ENCODE measurements around the gene BRIX1. TPM values are rescaled to one million over a fixed set of nuclear protein-coding genes. Genes with fewer than 3 reads are reported as not detected.

The BRIX1 gene
- total RNA-seq, 4 donors from 2014 or later, result 13.4 to 23.7 (median 20.3) TPM

GRCh38 chr5:34924462-34924765 lies 8.9 kb downstream of the BRIX1 start:
- DNase-seq (ENCODE audit: low spot score in 2 of 2), result no peak
- intact Hi-C loops (cut with DNase I; ENCODE audit: low total_unique reads), result no loop called here
- TF ChIP-seq, protein P1, sequence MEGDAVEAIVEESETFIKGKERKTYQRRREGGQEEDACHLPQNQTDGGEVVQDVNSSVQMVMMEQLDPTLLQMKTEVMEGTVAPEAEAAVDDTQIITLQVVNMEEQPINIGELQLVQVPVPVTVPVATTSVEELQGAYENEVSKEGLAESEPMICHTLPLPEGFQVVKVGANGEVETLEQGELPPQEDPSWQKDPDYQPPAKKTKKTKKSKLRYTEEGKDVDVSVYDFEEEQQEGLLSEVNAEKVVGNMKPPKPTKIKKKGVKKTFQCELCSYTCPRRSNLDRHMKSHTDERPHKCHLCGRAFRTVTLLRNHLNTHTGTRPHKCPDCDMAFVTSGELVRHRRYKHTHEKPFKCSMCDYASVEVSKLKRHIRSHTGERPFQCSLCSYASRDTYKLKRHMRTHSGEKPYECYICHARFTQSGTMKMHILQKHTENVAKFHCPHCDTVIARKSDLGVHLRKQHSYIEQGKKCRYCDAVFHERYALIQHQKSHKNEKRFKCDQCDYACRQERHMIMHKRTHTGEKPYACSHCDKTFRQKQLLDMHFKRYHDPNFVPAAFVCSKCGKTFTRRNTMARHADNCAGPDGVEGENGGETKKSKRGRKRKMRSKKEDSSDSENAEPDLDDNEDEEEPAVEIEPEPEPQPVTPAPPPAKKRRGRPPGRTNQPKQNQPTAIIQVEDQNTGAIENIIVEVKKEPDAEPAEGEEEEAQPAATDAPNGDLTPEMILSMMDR (IDR thresholded peaks at IDR 0.05), result no peak
- no peak for TF ChIP-seq POLR2A (IDR thresholded peaks at IDR 0.05)
- H3K4me3 ChIP-seq (ENCODE audit: low read depth, poor library complexity, severe bottlenecking), result no peak overlapping the region

- no peak for DNase-seq (ENCODE audit: low spot score in 2 of 2)
- 84 to 97% methylated on average over 3 of the region's 3 CpGs for WGBS, 2 donors
- no peak overlapping the region for H3K4me3 ChIP-seq (ENCODE audit: low read depth, poor library complexity, severe bottlenecking)
- intact Hi-C loops (cut with DNase I; ENCODE audit: low total_unique reads), result no loop called here
- no peak for TF ChIP-seq POLR2A (IDR thresholded peaks at IDR 0.05)
- TF ChIP-seq, protein P1 (IDR thresholded peaks at IDR 0.05), result no peak
Observed at GRCh38 chr5:34926318-34926888, 10.9 kb downstream of the BRIX1 start.

- DNase-seq (ENCODE audit: low spot score in 2 of 2), result no peak
- no peak for TF ChIP-seq POLR2A (IDR thresholded peaks at IDR 0.05)
- TF ChIP-seq, protein P1 (IDR thresholded peaks at IDR 0.05), result no peak
- 88 to 95% methylated on average over 5 of the region's 5 CpGs for WGBS, 2 donors
- H3K4me3 ChIP-seq (ENCODE audit: low read depth, poor library complexity, severe bottlenecking), result no peak overlapping the region
- intact Hi-C loops (cut with DNase I; ENCODE audit: low total_unique reads), result no loop called here
Observed at GRCh38 chr5:34927785-34928184, 12.3 kb downstream of the BRIX1 start.

DNA sequence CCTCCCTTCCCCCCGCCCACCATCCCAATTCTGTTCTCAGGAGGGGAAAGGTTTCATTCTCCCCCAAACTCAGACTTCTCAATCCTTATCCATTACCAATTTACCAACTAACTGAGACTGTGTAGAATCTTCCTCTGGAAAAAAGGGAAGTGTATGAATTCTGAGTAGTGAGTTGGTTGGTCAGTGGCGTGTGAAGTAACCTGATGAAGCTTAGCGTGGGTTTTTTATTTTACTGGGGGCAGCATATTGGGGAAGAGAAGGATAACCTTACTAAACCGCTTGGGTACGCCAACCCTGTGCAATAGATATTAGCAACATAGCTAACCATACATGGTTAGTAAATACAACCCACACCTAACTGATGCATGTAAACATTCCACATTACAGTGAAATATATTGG lies 12.8 kb downstream of the BRIX1 start:
- intact Hi-C loops (cut with DNase I; ENCODE audit: low total_unique reads), result no loop called here

GRCh38 chr5:34929134-34929719 lies 13.7 kb downstream of the BRIX1 start, which contains the start of gene DNAJC21:
TSS of gene DNAJC21 (plus strand) at chr5:34929559. CDS start at chr5:34929820, 261 bp downstream.
- H3K4me3 ChIP-seq (ENCODE audit: low read depth, poor library complexity, severe bottlenecking), result peak within 1 kb of the TSS; percentile 92
- TF ChIP-seq POLR2A (IDR thresholded peaks at IDR 0.05), result no peak
- TF ChIP-seq, protein P1 (IDR thresholded peaks at IDR 0.05), result no peak
- DNase-seq (ENCODE audit: low spot score in 2 of 2), result peak; percentile 96 to 99
- intact Hi-C loops (cut with DNase I; ENCODE audit: low total_unique reads), result no loop called here
- WGBS, 2 donors, result 0 to 2% methylated on average over 37 to 55 of the region's 63 CpGs

More for the DNA sequence above, 12.8 kb downstream of the BRIX1 start:
- no peak for TF ChIP-seq POLR2A (IDR thresholded peaks at IDR 0.05)
- TF ChIP-seq, protein P1 (IDR thresholded peaks at IDR 0.05), result no peak
- WGBS, 2 donors, result 90 to 92% methylated on average over 5 of the region's 5 CpGs
- no peak overlapping the region for H3K4me3 ChIP-seq (ENCODE audit: low read depth, poor library complexity, severe bottlenecking)
- DNase-seq (ENCODE audit: low spot score in 2 of 2), result no peak

Data from lower leg skin (tissue), 4 donors.